SK-N-SH treated with all-trans-retinoic acid at 6 μM for 48 hours (cell line): ENCODE results near the gene SNED1.

ENCODE experiments used
- ATAC-seq: fragments of 200-7000 bp; cut with Tn5 transposase; 3 replicates; pipeline ENCODE4 v1.9.1; 2020; ENCODE audit warnings: mild to moderate bottlenecking, moderate library complexity
- ARNTL ChIP-seq: fragments of 450-650 bp; formaldehyde crosslinking; IDR thresholded peaks from 2 replicates; pipeline ENCODE4 v1.5.0; 2020; ENCODE audit warnings: low read depth, mild to moderate bottlenecking, moderate library complexity, borderline replicate concordance
- BACH2 ChIP-seq: fragments of 250-450 bp; sonication (Bioruptor Pico); IDR thresholded peaks from 2 replicates; pipeline ENCODE4 v1.9.0; 2021; ENCODE audit warnings: mild to moderate bottlenecking, borderline replicate concordance
- CREB5 ChIP-seq: fragments of 250-450 bp; sonication (Bioruptor Pico); IDR thresholded peaks from 2 replicates; pipeline ENCODE4 v1.5.1; 2020; ENCODE audit warnings: low read depth, mild to moderate bottlenecking, moderate library complexity
- CSDC2 ChIP-seq: fragments of 250-450 bp; sonication (Bioruptor Pico); IDR thresholded peaks from 2 replicates; pipeline ENCODE4 v1.5.0; 2020; ENCODE audit warnings: mild to moderate bottlenecking, moderate library complexity
- CSRNP3 ChIP-seq: fragments of 250-450 bp; sonication (Bioruptor Pico); IDR thresholded peaks from 2 replicates; pipeline ENCODE4 v1.5.1; 2021; ENCODE audit warnings: mild to moderate bottlenecking, moderate library complexity
- ESRRG ChIP-seq: fragments of 250-450 bp; sonication (Bioruptor Pico); IDR thresholded peaks from 2 replicates; pipeline ENCODE4 v1.6.1; 2021; ENCODE audit warnings: mild to moderate bottlenecking
- GLIS3 ChIP-seq: fragments of 250-450 bp; sonication (Bioruptor Pico); IDR thresholded peaks from 2 replicates; pipeline ENCODE4 v1.5.0; 2020; ENCODE audit warnings: mild to moderate bottlenecking, moderate library complexity
- ISL1 ChIP-seq: fragments of 250-450 bp; sonication (Bioruptor Pico); IDR thresholded peaks from 2 replicates; pipeline ENCODE4 v2.1.2; 2022; ENCODE audit warnings: mild to moderate bottlenecking, moderate library complexity
- OSR1 ChIP-seq: fragments of 250-450 bp; sonication (Bioruptor Pico); IDR thresholded peaks from 2 replicates; pipeline ENCODE4 v1.8.0; 2022; ENCODE audit warnings: moderate library complexity, mild to moderate bottlenecking, inconsistent platforms
- PATZ1 ChIP-seq: fragments of 250-450 bp; sonication (Bioruptor Pico); IDR thresholded peaks from 2 replicates; pipeline ENCODE4 v1.8.0; 2020; ENCODE audit warnings: mild to moderate bottlenecking, moderate library complexity, borderline replicate concordance
- POU6F1 ChIP-seq: fragments of 250-450 bp; sonication (Bioruptor Pico); IDR thresholded peaks from 2 replicates; pipeline ENCODE4 v1.8.0; 2021; ENCODE audit warnings: low read depth, mild to moderate bottlenecking, moderate library complexity, borderline replicate concordance
- PPARA ChIP-seq: fragments of 250-450 bp; sonication (Bioruptor Pico); IDR thresholded peaks from 2 replicates; pipeline ENCODE4 v1.5.0; 2020; ENCODE audit warnings: mild to moderate bottlenecking, borderline replicate concordance
- SNAI2 ChIP-seq: fragments of 250-450 bp; sonication (Bioruptor Pico); IDR thresholded peaks from 2 replicates; pipeline ENCODE4 v1.5.0; 2020; ENCODE audit warnings: mild to moderate bottlenecking, moderate library complexity
- TCF4 ChIP-seq: fragments of 250-450 bp; sonication (Bioruptor Pico); IDR thresholded peaks from 2 replicates; pipeline ENCODE4 v1.8.0; 2021; ENCODE audit warnings: mild to moderate bottlenecking, moderate library complexity, borderline replicate concordance
- TSHZ2 ChIP-seq: fragments of 250-450 bp; sonication (Bioruptor Pico); IDR thresholded peaks from 2 replicates; pipeline ENCODE4 v1.5.0; 2020; ENCODE audit warnings: mild to moderate bottlenecking, moderate library complexity
- ZC3H10 ChIP-seq: fragments of 250-450 bp; sonication (Bioruptor Pico); IDR thresholded peaks from 2 replicates; pipeline ENCODE4 v1.5.1; 2021; ENCODE audit warnings: mild to moderate bottlenecking, moderate library complexity
- ZFP30 ChIP-seq: fragments of 450-650 bp; formaldehyde crosslinking; IDR thresholded peaks from 2 replicates; pipeline ENCODE4 v1.5.0; 2022; ENCODE audit warnings: mild to moderate bottlenecking, moderate library complexity
- ZNF565 ChIP-seq: fragments of 450-650 bp; formaldehyde crosslinking; conservative IDR thresholded peaks from 2 replicates; pipeline ENCODE4 v1.5.0; 2020; ENCODE audit warnings: low read depth, mild to moderate bottlenecking, moderate library complexity
- ZNF70 ChIP-seq: fragments of 450-650 bp; formaldehyde crosslinking; IDR thresholded peaks from 2 replicates; pipeline ENCODE4 v1.5.0; 2020; ENCODE audit warnings: mild to moderate bottlenecking, moderate library complexity
- ZNF8 ChIP-seq: fragments of 450-650 bp; formaldehyde crosslinking; IDR thresholded peaks from 2 replicates; pipeline ENCODE4 v1.5.0; 2020; ENCODE audit warnings: mild to moderate bottlenecking, moderate library complexity

The SNED1 gene

GRCh38 chr2:241030883-241031282 is 32.5 kb downstream of the SNED1 start (continued):
- TF ChIP-seq PPARA (CRISPR knock-in tag), result no peak
- no peak for TF ChIP-seq ZNF8 (CRISPR knock-in tag)
- no peak for TF ChIP-seq OSR1 (CRISPR knock-in tag)
- TF ChIP-seq CSDC2 (CRISPR knock-in tag), result no peak
- TF ChIP-seq GLIS3, result no peak
- TF ChIP-seq, all 23 proteins: peak for 0

GRCh38 chr2:241031436-241032165 is 33.2 kb downstream of the SNED1 start:
- TF ChIP-seq TCF4 (CRISPR knock-in tag), result no peak
- no peak for TF ChIP-seq GLIS3
- TF ChIP-seq ZC3H10, result no peak
- TF ChIP-seq CREB5, result no peak
- TF ChIP-seq PATZ1, result no peak
- no peak for TF ChIP-seq BACH2 (CRISPR knock-in tag)
- no peak for TF ChIP-seq ZNF565 (CRISPR knock-in tag)
- no peak for TF ChIP-seq ARNTL (CRISPR knock-in tag)
- no peak for TF ChIP-seq ZFP30 (CRISPR knock-in tag)
- no peak for TF ChIP-seq CSDC2 (CRISPR knock-in tag)
- no peak for TF ChIP-seq ESRRG (CRISPR knock-in tag)
- TF ChIP-seq TSHZ2 (CRISPR knock-in tag), result no peak
- no peak for TF ChIP-seq ZNF70 (CRISPR knock-in tag)
- no peak for TF ChIP-seq OSR1 (CRISPR knock-in tag)
- TF ChIP-seq CSRNP3 (CRISPR knock-in tag), result no peak
- no peak for TF ChIP-seq POU6F1 (CRISPR knock-in tag)
- no peak for TF ChIP-seq ISL1 (CRISPR knock-in tag)
- ATAC-seq, result no peak

- TF ChIP-seq ZFP30 (CRISPR knock-in tag) (no peak), ESRRG (CRISPR knock-in tag) (no peak), ISL1 (CRISPR knock-in tag) (no peak), PPARA (CRISPR knock-in tag) (no peak), POU6F1 (CRISPR knock-in tag) (no peak), SNAI2 (no peak), ZNF565 (CRISPR knock-in tag) (no peak), ZNF70 (CRISPR knock-in tag) (no peak), CREB5 (no peak), TSHZ2 (CRISPR knock-in tag) (no peak)
- no peak for ATAC-seq
Measured at GRCh38 chr2:241033336-241033987, 35.0 kb downstream of the SNED1 start.
